Mucosa of stomach (tissue), 1 donor: Measurements from ENCODE around the gene ADAM12.

Experiments
- H3K27me3 ChIP-seq: one replicate; pipeline ENCODE4 v1.7.0; 2013; ENCODE audit warnings: mild to moderate bottlenecking, low read length; ENCODE audit not compliant: control insufficient read depth, insufficient read depth
- H3K36me3 ChIP-seq: one replicate; pipeline ENCODE4 v1.7.0; 2013; ENCODE audit warnings: low read length; ENCODE audit not compliant: control insufficient read depth, insufficient read depth
- H3K4me1 ChIP-seq: one replicate; pipeline ENCODE4 v1.7.0; 2013; ENCODE audit warnings: mild to moderate bottlenecking, low read length; ENCODE audit not compliant: control insufficient read depth, insufficient read depth
- H3K4me3 ChIP-seq: one replicate; pipeline ENCODE4 v1.7.0; 2013; ENCODE audit warnings: low read length
- H3K9ac ChIP-seq: one replicate; pipeline ENCODE4 v1.7.0; 2013; ENCODE audit warnings: mild to moderate bottlenecking, low read length, moderate library complexity
- H3K9me3 ChIP-seq: one replicate; pipeline ENCODE4 v1.7.0; 2013; ENCODE audit warnings: mild to moderate bottlenecking, low read length, moderate library complexity; ENCODE audit not compliant: control insufficient read depth
- donor health status: Pancreatic carcinoma.

ADAM12 gene

DNA sequence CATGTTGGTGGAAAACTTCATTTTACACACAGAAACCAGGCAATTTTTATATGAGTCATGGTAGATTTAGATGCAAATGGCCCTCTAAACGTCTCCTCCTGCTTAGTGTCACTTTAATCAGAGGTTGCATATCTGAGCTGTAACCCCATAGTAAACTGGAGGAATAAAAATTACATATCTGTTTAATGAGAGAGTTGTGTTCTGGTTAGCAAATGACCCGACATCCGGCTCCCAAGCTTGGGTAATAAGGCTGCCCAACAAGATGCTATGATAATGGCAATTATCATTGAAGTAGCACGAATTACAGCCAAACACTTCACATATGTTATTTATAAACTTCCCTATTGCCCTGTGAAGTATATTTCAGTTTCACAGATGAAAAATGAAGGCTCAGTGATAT is 10.6 kb upstream of the ADAM12 start:
- Histone ChIP-seq H3K4me1 (no peaks in the 10 kb centered on the region), H3K9ac (no peak overlapping the region), H3K9me3 (no peaks in the 10 kb centered on the region), H3K4me3 (no peak overlapping the region), H3K36me3 (no peaks in the 10 kb centered on the region), H3K27me3 (no peaks in the 10 kb centered on the region)

DNA sequence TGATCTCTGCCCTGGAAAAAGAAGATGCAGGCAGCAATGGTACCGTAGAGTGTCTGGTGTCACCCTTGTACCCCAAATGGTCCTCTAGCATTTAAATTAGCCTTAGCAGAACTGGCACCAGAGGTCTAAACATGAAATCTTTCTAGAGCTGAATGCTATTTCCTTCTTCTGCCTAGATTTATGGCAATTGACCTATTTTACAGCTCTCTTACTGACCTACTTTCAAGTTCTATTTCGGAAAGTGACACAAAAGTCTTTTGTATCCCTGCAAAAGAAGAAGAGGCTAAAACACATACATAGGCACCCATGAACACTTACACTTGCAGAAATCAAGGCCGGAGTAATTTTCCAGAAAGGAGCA is 10.1 kb upstream of the ADAM12 start:
- Histone ChIP-seq H3K27me3 (no peaks in the 10 kb centered on the region), H3K4me3 (no peak overlapping the region), H3K9me3 (no peaks in the 10 kb centered on the region), H3K36me3 (no peaks in the 10 kb centered on the region), H3K4me1 (no peaks in the 10 kb centered on the region), H3K9ac (no peak overlapping the region)

DNA sequence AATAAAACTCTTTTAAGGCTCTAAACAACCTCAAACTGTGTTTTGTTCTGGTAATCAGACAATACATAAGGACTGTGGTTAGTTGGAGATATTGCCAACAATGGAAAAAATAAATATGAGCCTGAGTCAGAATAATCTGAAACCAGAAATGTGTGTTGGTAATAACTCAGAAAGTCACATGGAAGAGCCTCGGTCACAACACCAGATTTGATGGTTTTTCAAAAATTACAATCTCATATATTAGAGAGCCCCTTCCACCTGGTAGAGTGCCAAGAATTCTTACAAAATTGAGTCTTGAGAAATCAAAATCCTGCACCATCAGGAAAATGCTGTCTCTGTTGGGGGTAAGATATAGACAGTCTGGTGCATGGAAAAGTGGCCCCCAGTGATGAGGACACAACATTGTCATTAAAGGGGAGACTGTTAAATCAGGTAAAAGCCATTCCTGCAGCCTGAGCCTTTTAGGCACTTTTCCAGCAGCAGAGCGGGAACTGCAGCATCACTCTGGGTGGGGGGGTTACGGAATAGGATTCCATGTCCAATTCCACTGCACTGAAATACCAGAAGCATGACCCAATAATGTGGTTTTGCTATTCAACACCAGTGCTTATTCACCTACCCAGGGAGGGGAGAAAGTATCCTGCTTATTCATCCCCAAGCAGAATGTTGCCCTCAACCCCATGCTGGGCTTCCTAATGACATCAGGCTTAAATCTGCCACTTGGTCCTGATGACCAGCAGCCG is 9.5 kb upstream of the ADAM12 start:
- H3K9ac ChIP-seq, result no peak overlapping the region
- H3K9me3 ChIP-seq, result no peaks in the 10 kb centered on the region
- no peaks in the 10 kb centered on the region for H3K36me3 ChIP-seq
- H3K4me3 ChIP-seq, result no peak overlapping the region
- no peaks in the 10 kb centered on the region for H3K4me1 ChIP-seq
- H3K27me3 ChIP-seq, result no peaks in the 10 kb centered on the region

DNA sequence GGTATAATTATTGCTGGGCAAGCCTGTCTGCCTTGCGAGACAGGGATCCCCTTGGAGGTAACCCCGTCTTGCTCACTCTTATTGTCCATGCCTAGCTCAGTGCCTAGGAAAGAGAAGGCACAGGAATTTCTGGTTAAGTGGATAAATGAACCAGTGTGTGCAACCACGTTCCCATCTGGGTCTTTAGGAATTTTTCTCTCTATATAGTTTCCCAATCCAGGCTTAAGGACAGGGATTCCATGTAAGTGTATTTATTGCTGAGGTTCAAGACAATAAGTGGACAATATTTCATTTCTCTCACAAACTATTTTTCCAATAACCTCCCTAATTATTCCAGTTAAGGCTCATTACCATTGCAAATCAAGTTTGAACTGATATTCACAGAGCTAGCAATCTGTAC is 8.9 kb upstream of the ADAM12 start:
- Histone ChIP-seq H3K27me3 (no peaks in the 10 kb centered on the region), H3K9ac (no peak overlapping the region), H3K9me3 (no peaks in the 10 kb centered on the region), H3K36me3 (no peaks in the 10 kb centered on the region), H3K4me3 (no peak overlapping the region), H3K4me1 (no peaks in the 10 kb centered on the region)

DNA sequence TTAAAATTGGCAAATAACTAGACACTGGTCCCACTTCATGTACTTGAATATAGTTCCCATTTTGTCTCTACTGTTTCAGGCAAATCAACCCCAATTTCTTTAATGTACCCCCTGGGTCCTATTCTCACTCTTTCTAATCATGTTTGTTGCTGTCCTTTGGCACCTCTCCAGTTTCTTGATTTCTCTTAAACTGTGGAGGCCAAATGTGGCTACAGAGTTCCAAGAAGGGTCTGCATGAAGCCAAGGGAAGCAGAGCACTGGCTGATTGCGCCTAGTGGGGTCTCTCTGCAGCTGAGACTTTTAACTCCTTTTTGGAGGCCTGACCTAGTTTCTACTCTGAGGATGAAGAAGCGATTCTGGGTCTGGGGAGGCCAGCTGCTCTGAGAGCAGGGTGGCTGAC is 6.7 kb upstream of the ADAM12 start:
- H3K36me3 ChIP-seq, result no peaks in the 10 kb centered on the region
- no peaks in the 10 kb centered on the region for H3K9me3 ChIP-seq
- no peaks in the 10 kb centered on the region for H3K4me1 ChIP-seq

DNA sequence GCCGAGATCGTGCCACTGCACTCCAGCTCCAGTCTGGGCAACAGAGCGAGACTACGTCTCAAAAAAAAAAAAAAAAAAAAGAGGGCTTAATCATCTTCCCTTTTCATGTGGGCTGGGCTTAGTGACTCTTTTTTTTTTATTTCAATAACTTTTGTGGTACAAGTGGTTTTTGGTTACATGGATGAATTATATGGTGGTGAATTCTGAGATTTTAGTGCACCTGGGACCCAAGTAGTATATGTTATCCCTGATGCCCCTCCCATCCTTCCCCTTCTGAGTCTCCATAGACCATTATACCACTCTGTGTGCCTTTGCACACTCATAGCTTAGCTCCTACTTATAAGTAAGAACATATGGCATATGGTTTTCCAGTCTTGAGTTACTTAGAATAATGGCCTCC is 4.8 kb upstream of the ADAM12 start:
- H3K27me3 ChIP-seq, result peaks cover 11% of the 10 kb centered on the region
- no peaks in the 10 kb centered on the region for H3K36me3 ChIP-seq
- no peak overlapping the region for H3K9ac ChIP-seq

More for the DNA sequence above, 6.7 kb upstream of the ADAM12 start:
- Histone ChIP-seq H3K9ac (no peak overlapping the region), H3K4me3 (no peak overlapping the region), H3K27me3 (no peaks in the 10 kb centered on the region)

DNA sequence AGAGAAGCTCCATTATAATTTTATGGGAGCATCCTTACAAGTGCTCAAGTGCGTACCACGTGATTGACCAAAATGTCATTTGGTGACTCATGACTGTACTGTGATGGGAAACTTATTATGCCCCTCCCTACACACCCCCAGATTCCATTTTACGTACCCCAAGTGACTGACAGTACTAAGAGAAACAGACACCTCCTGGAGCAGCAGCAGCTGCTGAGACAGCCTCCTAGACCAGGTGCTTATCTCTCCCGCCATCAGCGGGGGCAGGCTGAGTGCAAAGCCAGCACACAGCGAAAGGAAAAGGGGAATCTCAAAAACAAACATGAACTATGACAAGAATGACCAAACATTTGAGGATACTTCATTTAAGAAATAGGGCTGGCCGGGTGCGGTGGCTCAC is 4.2 kb upstream of the ADAM12 start:
- Histone ChIP-seq H3K4me3 (no peak overlapping the region), H3K27me3 (peaks cover 17% of the 10 kb centered on the region), H3K9me3 (no peaks in the 10 kb centered on the region), H3K9ac (no peak overlapping the region), H3K36me3 (no peaks in the 10 kb centered on the region), H3K4me1 (peaks cover 3% of the 10 kb centered on the region)

More for the DNA sequence above, 4.8 kb upstream of the ADAM12 start:
- H3K4me1 ChIP-seq, result no peaks in the 10 kb centered on the region
- H3K9me3 ChIP-seq, result no peaks in the 10 kb centered on the region
- H3K4me3 ChIP-seq, result no peak overlapping the region

DNA sequence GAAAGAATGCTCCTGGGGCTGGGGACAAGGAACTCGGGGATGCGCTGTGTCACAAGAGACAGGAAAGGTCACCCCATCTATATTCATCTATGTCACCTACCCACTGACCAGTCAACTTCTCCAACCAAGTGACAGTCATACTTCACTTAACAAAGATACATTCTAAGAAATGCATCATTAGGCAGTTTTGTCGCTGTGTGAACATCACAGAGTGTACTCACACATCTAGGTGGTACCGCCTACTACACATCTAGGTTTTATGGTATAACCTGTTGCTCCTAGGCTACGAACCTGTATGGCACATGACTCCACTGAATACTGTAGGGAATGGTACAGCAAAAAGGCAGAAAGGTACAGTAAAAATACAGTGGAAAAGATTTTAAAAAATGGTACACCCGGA is 3.8 kb upstream of the ADAM12 start:
- Histone ChIP-seq H3K9me3 (no peaks in the 10 kb centered on the region), H3K4me3 (no peak overlapping the region), H3K27me3 (peaks cover 21% of the 10 kb centered on the region), H3K36me3 (no peaks in the 10 kb centered on the region), H3K9ac (no peak overlapping the region), H3K4me1 (peaks cover 6% of the 10 kb centered on the region)

DNA sequence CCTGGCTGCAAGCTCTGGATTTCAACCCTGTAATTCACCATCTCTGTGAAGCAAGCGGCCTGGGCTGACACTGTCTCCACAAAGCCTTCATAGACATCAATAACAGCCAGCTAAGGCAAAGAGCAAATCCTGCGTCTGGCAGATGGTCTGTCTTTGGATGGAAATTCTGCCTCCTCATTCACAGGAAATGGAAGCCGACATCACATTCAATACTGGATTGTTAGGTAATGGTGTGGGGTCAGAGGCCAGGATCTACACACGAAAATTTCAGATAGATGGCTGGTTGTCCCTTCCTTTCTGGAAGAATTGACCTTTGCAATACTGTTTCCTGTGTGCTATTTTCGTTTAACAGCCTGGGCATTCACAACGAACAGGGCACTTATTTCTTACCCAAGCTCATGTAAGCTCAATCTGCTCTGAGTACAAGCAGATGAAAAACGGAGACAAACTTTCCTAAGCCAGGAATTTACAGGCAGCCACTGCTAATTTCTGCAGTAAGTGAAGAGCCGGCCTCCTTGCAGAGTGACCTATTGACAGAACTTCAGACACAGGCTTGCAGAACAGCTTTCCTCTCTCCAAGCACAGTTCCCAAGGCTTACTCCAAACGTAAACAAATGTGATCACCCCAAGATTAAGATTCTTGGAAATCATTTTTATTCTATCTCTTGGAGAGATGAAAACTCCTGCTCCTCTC is 3.1 kb upstream of the ADAM12 start:
- H3K27me3 ChIP-seq, result peaks cover 23% of the 10 kb centered on the region
- H3K36me3 ChIP-seq, result no peaks in the 10 kb centered on the region
- no peak overlapping the region for H3K9ac ChIP-seq
- H3K4me1 ChIP-seq, result peaks cover 6% of the 10 kb centered on the region
- no peaks in the 10 kb centered on the region for H3K9me3 ChIP-seq
- no peak overlapping the region for H3K4me3 ChIP-seq

DNA sequence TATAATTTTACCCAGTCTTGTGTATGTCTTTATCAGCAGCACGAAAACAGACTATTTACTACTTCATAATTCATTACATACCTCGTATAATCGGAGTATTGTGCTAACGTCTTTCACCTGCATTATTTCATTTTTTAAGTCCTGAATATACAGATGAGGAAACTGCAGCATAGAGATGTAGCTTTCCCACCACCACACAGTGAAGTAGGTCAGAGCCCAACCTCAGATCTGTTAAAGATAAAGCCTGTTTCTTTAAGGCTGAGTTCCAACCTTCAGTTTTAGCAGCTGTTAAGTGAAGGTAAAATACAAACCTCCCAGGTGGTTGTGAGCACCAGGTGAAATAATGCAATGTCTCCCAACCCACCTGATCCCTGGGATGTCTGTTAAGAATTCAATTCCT is 2.0 kb upstream of the ADAM12 start:
- Histone ChIP-seq H3K4me1 (peaks cover 6% of the 10 kb centered on the region), H3K9ac (no peak overlapping the region), H3K27me3 (peaks cover 23% of the 10 kb centered on the region), H3K4me3 (no peak overlapping the region), H3K36me3 (no peaks in the 10 kb centered on the region), H3K9me3 (no peaks in the 10 kb centered on the region)

DNA sequence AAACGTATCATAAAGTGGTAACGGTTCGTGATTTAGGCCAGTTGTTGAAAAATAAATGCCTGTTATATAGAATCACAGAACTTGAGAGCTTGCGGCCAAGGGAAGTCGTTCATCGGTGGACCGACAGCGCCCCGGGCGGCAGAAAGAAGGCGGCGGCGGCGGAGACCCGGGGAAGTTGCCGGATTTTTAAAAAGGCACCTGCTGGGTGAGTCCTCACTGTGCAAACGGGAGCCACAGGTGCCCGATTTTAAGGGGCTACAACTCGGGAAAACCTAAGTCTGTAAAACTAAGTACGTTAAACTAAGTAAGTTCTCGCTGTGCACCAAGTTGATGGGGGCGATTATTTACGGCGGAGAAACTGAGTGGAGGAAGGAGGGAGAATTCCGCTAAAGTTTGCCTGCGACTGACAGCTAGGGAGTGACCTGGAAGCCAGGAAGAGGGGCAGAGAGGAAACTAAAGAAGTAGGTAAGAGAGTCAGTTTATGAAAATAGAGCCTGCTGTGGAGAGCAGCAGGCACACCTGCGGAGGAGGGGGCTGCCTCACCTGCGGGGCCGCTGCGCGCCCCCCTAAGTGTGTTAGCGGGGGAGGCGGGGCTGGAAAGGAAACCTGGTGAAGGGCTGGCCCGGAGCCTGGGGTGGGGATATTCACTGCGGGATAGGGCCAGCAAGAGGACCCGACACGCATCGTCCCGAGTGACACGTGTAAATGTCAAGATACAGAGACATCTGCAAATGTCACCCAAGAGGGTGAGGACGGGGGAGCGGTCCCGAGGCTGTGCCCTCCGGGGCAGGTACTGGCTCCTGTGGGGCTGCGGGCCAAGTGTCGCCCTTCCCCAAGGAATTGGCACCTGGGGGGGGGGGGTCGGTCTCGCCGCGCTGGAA is 996 bp downstream of the ADAM12 start:
- Histone ChIP-seq H3K4me3 (no peak overlapping the region), H3K36me3 (no peaks in the 10 kb centered on the region), H3K9ac (no peak overlapping the region), H3K4me1 (peaks cover 6% of the 10 kb centered on the region), H3K27me3 (peaks cover 23% of the 10 kb centered on the region), H3K9me3 (no peaks in the 10 kb centered on the region)

DNA sequence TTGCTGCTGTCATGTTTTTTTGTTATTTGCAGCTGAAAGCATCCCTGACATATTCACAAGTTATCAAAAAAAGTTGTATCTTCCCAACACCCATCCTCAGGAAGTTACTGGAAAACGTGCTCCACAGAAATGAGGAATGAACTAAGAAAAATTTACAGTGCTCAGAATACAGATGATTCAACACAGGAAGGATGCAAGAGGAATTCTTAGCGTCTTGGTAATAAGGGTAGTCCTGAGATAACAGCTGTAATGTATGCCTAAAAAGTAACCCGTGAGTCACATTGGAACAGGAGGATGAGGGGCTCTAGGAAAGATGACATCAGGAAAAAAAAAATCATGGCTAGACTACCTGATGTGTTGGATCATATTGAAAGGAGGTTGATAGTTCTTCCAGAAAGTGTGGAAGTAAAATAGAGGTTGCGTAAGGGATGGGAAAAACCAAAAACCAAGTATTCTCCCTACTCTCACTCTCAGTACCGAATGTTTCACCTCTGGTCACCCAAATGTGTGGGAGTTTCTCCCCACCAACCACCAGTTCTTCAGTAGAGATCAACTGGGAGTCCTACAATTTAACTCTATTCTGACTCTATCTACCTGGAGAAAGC is 3.9 kb downstream of the ADAM12 start:
- H3K4me3 ChIP-seq, result no peak overlapping the region
- peaks cover 23% of the 10 kb centered on the region for H3K27me3 ChIP-seq
- no peaks in the 10 kb centered on the region for H3K36me3 ChIP-seq
- no peaks in the 10 kb centered on the region for H3K9me3 ChIP-seq
- peaks cover 6% of the 10 kb centered on the region for H3K4me1 ChIP-seq
- H3K9ac ChIP-seq, result no peak overlapping the region
